Upper lobe of right lung (tissue), 1 donor: Measurements from ENCODE around the gene EPB41L5. TPM values are rescaled to one million over a fixed set of nuclear protein-coding genes. Genes with fewer than 3 reads are reported as not detected.
A peak's percentile ranks its signal among the peaks of the same experiment; 100 is the strongest.

ENCODE experiments used
- ATAC-seq: fragments of 200-7000 bp; cut with Tn5 transposase; one replicate; pipeline ENCODE4 v1.9.1; 2020; ENCODE audit warnings: mild to moderate bottlenecking, moderate library complexity
- DNase-seq: peaks from one replicate; pipeline ENCODE4 v3.0.0-alpha.2; 2020
- H3K27ac ChIP-seq: fragments of 200-600 bp; one replicate; pipeline ENCODE4 v1.8.0; 2022
- H3K27me3 ChIP-seq: fragments of 200-600 bp; one replicate; pipeline ENCODE4 v1.8.0; 2022; ENCODE audit warnings: mild to moderate bottlenecking
- H3K36me3 ChIP-seq: fragments of 200-600 bp; one replicate; pipeline ENCODE4 v1.8.0; 2022
- H3K4me1 ChIP-seq: fragments of 200-600 bp; one replicate; pipeline ENCODE4 v1.8.0; 2022
- H3K4me3 ChIP-seq: fragments of 200-600 bp; one replicate; pipeline ENCODE4 v1.8.0; 2022; ENCODE audit warnings: mild to moderate bottlenecking
- H3K9me3 ChIP-seq: fragments of 200-600 bp; one replicate; pipeline ENCODE4 v1.8.0; 2022
- CTCF ChIP-seq: fragments of 200-600 bp; IDR thresholded peaks from one replicate; pipeline ENCODE4 v1.8.0; 2022; ENCODE audit warnings: antibody characterized with exemption
- intact Hi-C: fragments of 100-400 bp; cut with DNase I; formaldehyde crosslinking; loops from one replicate; pipeline ENCODE4 v1.11.0; 2022
- total RNA-seq: library from RNA; stranded (reverse); fragmentation: NEBNext Ultra II Directional; extraction: Animal tissue kit (Norgen Biotek cat#: 25700); gene quantifications from one replicate; pipeline ENCODE4 v1.2.1, GENCODE V29; 2021
- donor health status: DM: no; HTN: yes; CAD: no; lungs with severe emphysema.

The EPB41L5 gene
- total RNA-seq, 1 donor from 2014 or later, result 85.5 TPM

GRCh38 chr2:120001471-120001870 is 11.4 kb upstream of the EPB41L5 start:
- Histone ChIP-seq H3K9me3 (no peaks in the 10 kb centered on the region), H3K4me1 (no peaks in the 10 kb centered on the region), H3K4me3 (no peak overlapping the region), H3K27ac (no peak overlapping the region), H3K27me3 (no peaks in the 10 kb centered on the region), H3K36me3 (no peaks in the 10 kb centered on the region)
- no peak for ATAC-seq
- intact Hi-C loops, result no loop called here
- no peak for TF ChIP-seq CTCF
- DNase-seq, result no peak

GRCh38 chr2:120004254-120004653 is 8.6 kb upstream of the EPB41L5 start:
- intact Hi-C loops, result no loop called here

GRCh38 chr2:120005834-120006521 is 6.9 kb upstream of the EPB41L5 start:
- Histone ChIP-seq H3K27me3 (no peaks in the 10 kb centered on the region), H3K36me3 (no peaks in the 10 kb centered on the region), H3K27ac (no peak overlapping the region), H3K4me1 (no peaks in the 10 kb centered on the region), H3K9me3 (no peaks in the 10 kb centered on the region), H3K4me3 (no peak overlapping the region)
- intact Hi-C loops, result no loop called here
- no peak for DNase-seq
- no peak for TF ChIP-seq CTCF
- ATAC-seq, result no peak

More at GRCh38 chr2:120004254-120004653, 8.6 kb upstream of the EPB41L5 start:
- Histone ChIP-seq H3K9me3 (no peaks in the 10 kb centered on the region), H3K36me3 (no peaks in the 10 kb centered on the region), H3K4me1 (no peaks in the 10 kb centered on the region), H3K27me3 (no peaks in the 10 kb centered on the region), H3K4me3 (no peak overlapping the region), H3K27ac (no peak overlapping the region)
- no peak for DNase-seq
- TF ChIP-seq CTCF, result no peak
- no peak for ATAC-seq

GRCh38 chr2:120007851-120008250 is 5.0 kb upstream of the EPB41L5 start:
- no peak overlapping the region for H3K4me3 ChIP-seq
- H3K36me3 ChIP-seq, result no peaks in the 10 kb centered on the region
- no peaks in the 10 kb centered on the region for H3K27me3 ChIP-seq
- H3K27ac ChIP-seq, result no peak overlapping the region
- ATAC-seq (no peak), DNase-seq (no peak)
- peaks cover 5% of the 10 kb centered on the region for H3K4me1 ChIP-seq
- intact Hi-C loops, result no loop called here
- no peak for TF ChIP-seq CTCF
- H3K9me3 ChIP-seq, result no peaks in the 10 kb centered on the region

GRCh38 chr2:120012363-120012762 is 514 bp upstream of the EPB41L5 start:
- Histone ChIP-seq H3K36me3 (no peaks in the 10 kb centered on the region), H3K27me3 (no peaks in the 10 kb centered on the region), H3K27ac (peak overlapping the region; percentile 90), H3K9me3 (no peaks in the 10 kb centered on the region), H3K4me3 (peak overlapping the region; percentile 85), H3K4me1 (peaks cover 5% of the 10 kb centered on the region)
- no peak for TF ChIP-seq CTCF
- DNase-seq, result no peak
- ATAC-seq, result no peak
- intact Hi-C loops, result no loop called here
